Trophoblast cell (in vitro differentiated cells and primary cell): Measurements from ENCODE around the gene RRP8.

Experiments used
- DNase-seq, 2 donors: peaks; one replicate each; pipeline ENCODE4 v3.0.0-alpha.2; 2016
- H2AFZ ChIP-seq: 2 replicates; pipeline ENCODE4 v1.6.1; 2013; ENCODE audit warnings: low read length, moderate library complexity, mild to moderate bottlenecking; ENCODE audit not compliant: insufficient read depth, poor library complexity
- H2AK5ac ChIP-seq: 2 replicates; pipeline ENCODE4 v1.6.1; 2013; ENCODE audit warnings: mild to moderate bottlenecking, low read length
- H2BK120ac ChIP-seq: 2 replicates; pipeline ENCODE4 v1.6.1; 2013; ENCODE audit warnings: low read length, mild to moderate bottlenecking, moderate library complexity; ENCODE audit not compliant: insufficient read depth, poor library complexity
- H2BK12ac ChIP-seq: 2 replicates; pipeline ENCODE4 v1.6.1; 2013; ENCODE audit warnings: mild to moderate bottlenecking, low read length, moderate library complexity
- H2BK5ac ChIP-seq: 2 replicates; pipeline ENCODE4 v1.6.1; 2013; ENCODE audit warnings: low read length, low read depth, moderate library complexity, mild to moderate bottlenecking; ENCODE audit not compliant: poor library complexity
- H3K14ac ChIP-seq: 2 replicates; pipeline ENCODE4 v1.6.1; 2013; ENCODE audit warnings: mild to moderate bottlenecking, low read length
- H3K18ac ChIP-seq: 2 replicates; pipeline ENCODE4 v1.6.1; 2013; ENCODE audit warnings: mild to moderate bottlenecking, low read length
- H3K23ac ChIP-seq: 2 replicates; pipeline ENCODE4 v1.6.1; 2013; ENCODE audit warnings: low read length
- H3K27ac ChIP-seq: 2 replicates; pipeline ENCODE4 v1.5.1; 2013; ENCODE audit warnings: low read depth, mild to moderate bottlenecking, inconsistent platforms, low read length, moderate library complexity
- H3K27me3 ChIP-seq: 2 replicates; pipeline ENCODE4 v1.6.1; 2013; ENCODE audit warnings: inconsistent platforms, mild to moderate bottlenecking, low read length, moderate library complexity; ENCODE audit not compliant: insufficient read depth
- H3K36me3 ChIP-seq, 2 experiments: 1 replicate in 1 of 2; 2 replicates in 1 of 2; pipeline ENCODE4 v1.6.1; 2013; ENCODE audit warnings: low read length in 2 of 2, mild to moderate bottlenecking in 2 of 2, moderate library complexity in 1 of 2; ENCODE audit not compliant: insufficient read depth in 2 of 2, control insufficient read depth in 1 of 2
- H3K4ac ChIP-seq: 2 replicates; pipeline ENCODE4 v1.6.1; 2013; ENCODE audit warnings: low read depth, mild to moderate bottlenecking, low read length, moderate library complexity
- H3K4me1 ChIP-seq, 2 experiments: 1 replicate in 1 of 2; 2 replicates in 1 of 2; pipeline ENCODE4 v1.6.1; 2013; ENCODE audit warnings: low read length in 2 of 2, mild to moderate bottlenecking in 2 of 2, moderate library complexity in 1 of 2; ENCODE audit not compliant: insufficient read depth in 2 of 2, control insufficient read depth in 1 of 2
- H3K4me2 ChIP-seq: 2 replicates; pipeline ENCODE4 v1.6.1; 2013; ENCODE audit warnings: inconsistent platforms, mild to moderate bottlenecking, low read length, moderate library complexity
- H3K4me3 ChIP-seq: 2 replicates; pipeline ENCODE4 v1.5.1; 2013; ENCODE audit warnings: mild to moderate bottlenecking, low read depth, low read length, inconsistent platforms
- H3K79me1 ChIP-seq: one replicate; pipeline ENCODE4 v1.6.1; 2013; ENCODE audit warnings: low read length
- H3K79me2 ChIP-seq: 2 replicates; pipeline ENCODE4 v1.6.1; 2013; ENCODE audit warnings: low read length, mild to moderate bottlenecking; ENCODE audit not compliant: control insufficient read depth, insufficient read depth, poor library complexity
- H3K9ac ChIP-seq: 2 replicates; pipeline ENCODE4 v1.6.1; 2013; ENCODE audit warnings: mild to moderate bottlenecking, low read length
- H3K9me3 ChIP-seq: 2 replicates; pipeline ENCODE4 v1.6.1; 2013; ENCODE audit warnings: low read depth, mild to moderate bottlenecking, control low read depth, inconsistent platforms, low read length; ENCODE audit not compliant: insufficient read depth
- H4K12ac ChIP-seq: 2 replicates; pipeline ENCODE4 v1.6.1; 2013; ENCODE audit warnings: low read depth, mild to moderate bottlenecking, low read length, moderate library complexity
- H4K8ac ChIP-seq: 2 replicates; pipeline ENCODE4 v1.6.1; 2013; ENCODE audit warnings: low read depth, mild to moderate bottlenecking, low read length, moderate library complexity
- H4K91ac ChIP-seq: one replicate; pipeline ENCODE4 v1.6.1; 2013; ENCODE audit warnings: low read depth, mild to moderate bottlenecking, low read length, moderate library complexity
- WGBS: extraction: QIAGEN DNeasy Blood & Tissue Kit; methylation state at CpG from one replicate; pipeline ENCODE4 v1.1.7; 2013; ENCODE audit warnings: missing lambda C conversion rate; ENCODE audit not compliant: insufficient read length, insufficient coverage; ENCODE audit errors: extremely low coverage; 5-methylcytosine and 5-hydroxymethylcytosine counted together

RRP8 gene

GRCh38 chr11:6569706-6570105 is 33.7 kb downstream of the RRP8 start:
- 100% methylated on average over 1 of the region's 5 CpGs for WGBS
- no peak overlapping the region for H2BK12ac ChIP-seq
- H4K91ac ChIP-seq = no peak overlapping the region
- no peak overlapping the region for H4K12ac ChIP-seq
- no peaks in the 10 kb centered on the region for H3K36me3 ChIP-seq
- H3K4ac ChIP-seq = no peak overlapping the region
- no peak overlapping the region for H2AFZ ChIP-seq
- H3K27me3 ChIP-seq = no peaks in the 10 kb centered on the region
- H3K14ac ChIP-seq = no peak overlapping the region
- peaks cover 4 to 5% of the 10 kb centered on the region in 2 experiments for H3K4me1 ChIP-seq
- no peak overlapping the region for H2BK5ac ChIP-seq
- no peak overlapping the region for H3K4me2 ChIP-seq
- H2BK120ac ChIP-seq = no peak overlapping the region
- H3K79me2 ChIP-seq = no peaks in the 10 kb centered on the region
- no peak overlapping the region for H3K4me3 ChIP-seq
- no peak overlapping the region for H3K27ac ChIP-seq
- H2AK5ac ChIP-seq = no peak overlapping the region
- no peaks in the 10 kb centered on the region for H3K79me1 ChIP-seq
- no peak overlapping the region for H4K8ac ChIP-seq
- peaks cover 5% of the 10 kb centered on the region for H3K9me3 ChIP-seq
- DNase-seq = no peak
- H3K23ac ChIP-seq = no peak overlapping the region
- no peak overlapping the region for H3K9ac ChIP-seq
- H3K18ac ChIP-seq = no peak overlapping the region

GRCh38 chr11:6568191-6568918 is 35.1 kb downstream of the RRP8 start:
- H4K12ac ChIP-seq = no peak overlapping the region
- no peaks in the 10 kb centered on the region for H3K79me2 ChIP-seq
- peaks cover 5% of the 10 kb centered on the region for H3K9me3 ChIP-seq
- no peak overlapping the region for H2AFZ ChIP-seq
- no peak overlapping the region for H3K9ac ChIP-seq
- no peak overlapping the region for H2BK120ac ChIP-seq
- no peak overlapping the region for H3K18ac ChIP-seq
- no peak overlapping the region for H4K8ac ChIP-seq
- H3K36me3 ChIP-seq = no peaks in the 10 kb centered on the region
- H3K23ac ChIP-seq = no peak overlapping the region
- no peaks in the 10 kb centered on the region for H3K27me3 ChIP-seq
- no peak overlapping the region for H3K14ac ChIP-seq
- no peak overlapping the region for H4K91ac ChIP-seq
- H3K4me1 ChIP-seq = peaks cover 4 to 5% of the 10 kb centered on the region in 2 experiments
- H3K4me3 ChIP-seq = no peak overlapping the region
- no peak overlapping the region for H2AK5ac ChIP-seq
- no CpG with 5 or more reads among the region's 4 CpGs for WGBS
- no peak overlapping the region for H2BK5ac ChIP-seq
- H3K4me2 ChIP-seq = no peak overlapping the region
- H2BK12ac ChIP-seq = no peak overlapping the region
- no peaks in the 10 kb centered on the region for H3K79me1 ChIP-seq
- no peak overlapping the region for H3K4ac ChIP-seq
- DNase-seq = no peak
- H3K27ac ChIP-seq = no peak overlapping the region

GRCh38 chr11:6567371-6567745 is 36.1 kb downstream of the RRP8 start:
- no peak overlapping the region for H2BK120ac ChIP-seq
- H3K4ac ChIP-seq = no peak overlapping the region
- no peaks in the 10 kb centered on the region for H3K79me2 ChIP-seq
- no peak overlapping the region for H3K14ac ChIP-seq
- H3K18ac ChIP-seq = no peak overlapping the region
- H3K27me3 ChIP-seq = no peaks in the 10 kb centered on the region
- H3K23ac ChIP-seq = no peak overlapping the region
- no peak overlapping the region for H4K91ac ChIP-seq
- no peak overlapping the region for H2BK5ac ChIP-seq
- H2BK12ac ChIP-seq = no peak overlapping the region
- H3K4me3 ChIP-seq = no peak overlapping the region
- peaks cover 4 to 5% of the 10 kb centered on the region in 2 experiments for H3K4me1 ChIP-seq
- H2AFZ ChIP-seq = no peak overlapping the region
- no peak for DNase-seq
- no peaks in the 10 kb centered on the region for H3K36me3 ChIP-seq
- no peak overlapping the region for H4K8ac ChIP-seq
- H3K27ac ChIP-seq = no peak overlapping the region
- no peak overlapping the region for H3K9ac ChIP-seq
- H3K79me1 ChIP-seq = no peaks in the 10 kb centered on the region
- no peak overlapping the region for H2AK5ac ChIP-seq
- no peak overlapping the region for H3K4me2 ChIP-seq
- no peak overlapping the region for H4K12ac ChIP-seq
- H3K9me3 ChIP-seq = peaks cover 5% of the 10 kb centered on the region
- WGBS = no CpG with 5 or more reads among the region's 7 CpGs

- Histone ChIP-seq H4K8ac (no peak overlapping the region), H3K14ac (no peak overlapping the region), H2AK5ac (no peak overlapping the region), H4K12ac (no peak overlapping the region), H3K27me3 (no peaks in the 10 kb centered on the region), H3K18ac (no peak overlapping the region), H3K4me2 (no peak overlapping the region), H3K27ac (no peak overlapping the region), H3K9ac (no peak overlapping the region), H3K9me3 (peaks cover 5% of the 10 kb centered on the region), H3K4me3 (no peak overlapping the region), H3K4me1 (peaks cover 4 to 5% of the 10 kb centered on the region in 2 experiments), H3K23ac (no peak overlapping the region), H2BK12ac (no peak overlapping the region), H3K79me1 (no peaks in the 10 kb centered on the region), H2BK5ac (no peak overlapping the region), H2BK120ac (no peak overlapping the region), H3K36me3 (no peaks in the 10 kb centered on the region), H4K91ac (no peak overlapping the region), H3K79me2 (no peaks in the 10 kb centered on the region), H3K4ac (no peak overlapping the region), H2AFZ (no peak overlapping the region)
- WGBS = no CpG with 5 or more reads among the region's 13 CpGs
- DNase-seq = no peak
These were observed 36.6 kb downstream of the RRP8 start for GRCh38 chr11:6566704-6567370.
